ENCODE data around the gene SPIRE2. TPM values are rescaled to one million over a fixed set of nuclear protein-coding genes. Genes with fewer than 3 reads are reported as not detected.
A peak's percentile ranks its signal among the peaks of the same experiment; 100 is the strongest.

Gene SPIRE2
- total RNA-seq, 5 donors from 2014 or later (not counting 1 experiment from before 2014, with no cell fraction given): 0.23 to 1.1 (median 0.56) TPM; not detected in 1

DNA sequence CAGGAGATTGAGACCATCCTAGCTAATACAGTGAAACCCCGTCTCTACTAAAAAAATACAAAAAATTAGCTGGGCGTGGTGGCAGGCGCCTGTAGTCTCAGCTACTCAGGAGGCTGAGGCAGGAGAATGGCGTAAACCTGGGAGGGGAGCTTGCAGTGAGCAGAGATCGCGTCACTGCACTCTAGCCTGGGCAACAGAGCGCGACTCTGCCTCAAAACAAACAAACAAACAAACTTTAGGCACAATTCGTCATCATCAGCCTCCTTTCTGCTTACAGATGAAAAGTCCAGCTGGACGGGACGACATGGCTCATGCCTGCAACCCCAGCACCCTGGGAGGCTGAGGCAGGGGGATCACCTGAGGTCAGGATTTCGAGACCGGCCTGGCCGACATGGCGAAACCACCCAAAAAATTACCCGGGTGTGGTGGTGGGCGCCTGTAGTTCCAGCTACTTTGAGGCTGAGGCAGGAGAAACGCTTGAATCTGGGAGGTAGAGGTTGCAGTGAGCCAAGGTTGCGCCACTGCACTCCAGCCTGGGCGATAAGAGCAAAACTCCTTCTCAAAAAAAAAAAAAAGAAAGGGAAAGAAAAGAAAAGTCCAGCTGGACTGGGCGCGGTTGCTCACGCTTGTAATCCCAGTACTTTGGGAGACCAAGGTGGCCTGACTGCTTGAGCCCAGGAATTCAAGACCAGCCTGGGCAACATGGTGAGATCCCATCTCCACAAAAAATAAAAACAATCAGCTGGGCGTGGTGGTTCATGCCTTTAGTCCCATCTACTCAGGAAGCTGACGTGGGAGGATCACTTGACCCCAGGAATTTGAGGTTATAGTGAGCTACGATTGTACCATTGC is 1.5 kb upstream of the SPIRE2 start:
- DNase-seq (no peak), ATAC-seq (replicated peaks in 1 of 4) (no peak)
- H3K27me3 Mint-ChIP-seq: peaks cover 10 to 22% of the 10 kb centered on the region in 2 donors
- Histone ChIP-seq H3K4me3 (ENCODE audit: control insufficient read depth in 1 of 2, extremely low read depth in 1 of 2, low read length in 1 of 2) (no peak overlapping the region), H3K27me3 (replicated peaks in 1 of 2; ENCODE audit: control insufficient read depth in 2 of 2, extremely low read depth in 1 of 2, insufficient read depth in 2 of 2, low read length in 1 of 2) (peaks cover 0 to 28% of the 10 kb centered on the region in 2 experiments), H3K36me3 (ENCODE audit: control insufficient read depth in 2 of 2, extremely low read depth in 1 of 2, insufficient read depth in 1 of 2, low read length in 1 of 2) (no peaks in the 10 kb centered on the region), H3K27ac (ENCODE audit: low read length) (no peak overlapping the region), H3K4me1 (ENCODE audit: control insufficient read depth in 1 of 2, extremely low read depth in 1 of 2, insufficient read depth in 2 of 2, low read length in 2 of 2) (peaks cover 3 to 24% of the 10 kb centered on the region in 2 experiments), H3K9me3 (no peaks in the 10 kb centered on the region)
- ChIA-PET POLR2A (no interaction called here), CTCF (no interaction called here)
- peak overlapping the region in 1 of 3 donors; percentile 42 for H3K4me3 Mint-ChIP-seq
- H3K27ac Mint-ChIP-seq: no peak overlapping the region
- H3K4me1 Mint-ChIP-seq: peaks cover 4 to 11% (median 4%) of the 10 kb centered on the region in 3 donors
- no peaks in the 10 kb centered on the region for H3K36me3 Mint-ChIP-seq
- WGBS (ENCODE audit: insufficient coverage): 96% methylated on average over 11 of the region's 26 CpGs
- H3K9me3 Mint-ChIP-seq: no peaks in the 10 kb centered on the region

DNA sequence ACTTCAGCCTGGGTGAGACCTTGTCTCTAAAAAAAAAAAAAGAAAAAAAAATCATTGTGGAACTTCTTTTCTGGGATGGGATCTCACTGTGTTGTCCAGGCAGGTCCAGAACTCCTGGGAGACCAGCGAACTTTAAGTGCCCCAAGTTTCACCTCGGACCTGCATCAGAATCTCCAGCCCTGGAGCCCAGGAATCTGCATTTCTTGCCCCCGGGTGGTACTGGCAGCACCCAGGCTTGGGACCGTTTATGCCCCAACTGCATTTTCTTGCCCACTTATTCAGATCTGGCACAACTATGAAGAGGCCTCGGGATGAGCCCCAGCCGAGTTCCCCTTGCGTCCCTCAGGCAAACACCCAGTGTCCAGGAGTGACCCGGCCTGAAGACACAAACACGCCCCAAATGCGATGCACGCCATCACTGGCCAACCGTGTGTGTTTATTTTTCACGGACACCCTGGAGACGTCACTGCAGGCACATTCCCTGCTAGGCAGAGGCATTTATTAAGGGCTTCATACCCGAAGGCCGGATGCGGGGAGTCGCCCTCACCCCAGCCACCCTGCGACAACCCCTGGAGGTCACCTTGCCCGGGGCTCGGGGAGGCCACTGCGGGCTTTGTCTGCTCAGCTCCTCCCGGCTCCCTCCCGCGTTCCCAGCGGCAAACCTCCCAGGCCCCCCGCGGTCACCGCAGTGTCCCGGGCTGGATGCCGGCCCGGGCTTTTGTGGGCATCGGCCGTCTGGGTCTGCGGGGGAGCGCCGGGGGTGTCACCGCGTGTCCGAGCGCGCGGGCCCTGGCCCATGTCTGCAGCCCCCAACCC is 684 bp upstream of the SPIRE2 start:
- ChIA-PET CTCF (no interaction called here), POLR2A (no interaction called here)
- Histone ChIP-seq H3K4me3 (ENCODE audit: control insufficient read depth in 1 of 2, extremely low read depth in 1 of 2, low read length in 1 of 2) (no peak overlapping the region), H3K27me3 (replicated peaks in 1 of 2; ENCODE audit: control insufficient read depth in 2 of 2, extremely low read depth in 1 of 2, insufficient read depth in 2 of 2, low read length in 1 of 2) (peaks cover 0 to 34% of the 10 kb centered on the region in 2 experiments), H3K36me3 (ENCODE audit: control insufficient read depth in 2 of 2, extremely low read depth in 1 of 2, insufficient read depth in 1 of 2, low read length in 1 of 2) (no peaks in the 10 kb centered on the region), H3K4me1 (ENCODE audit: control insufficient read depth in 1 of 2, extremely low read depth in 1 of 2, insufficient read depth in 2 of 2, low read length in 2 of 2) (peaks cover 3 to 15% of the 10 kb centered on the region in 2 experiments), H3K9me3 (no peaks in the 10 kb centered on the region), H3K27ac (ENCODE audit: low read length) (no peak overlapping the region)
- H3K4me3 Mint-ChIP-seq: peak overlapping the region; percentile 18 to 60 (median 42)
- H3K27ac Mint-ChIP-seq: no peak overlapping the region
- no peak for ATAC-seq (replicated peaks in 1 of 4)
- H3K4me1 Mint-ChIP-seq: peaks cover 0 to 11% (median 4%) of the 10 kb centered on the region in 3 donors
- WGBS (ENCODE audit: insufficient coverage): 31% methylated on average over 37 of the region's 43 CpGs
- DNase-seq: no peak
- no peaks in the 10 kb centered on the region for H3K36me3 Mint-ChIP-seq
- no peaks in the 10 kb centered on the region for H3K9me3 Mint-ChIP-seq
- peaks cover 14 to 30% of the 10 kb centered on the region in 2 donors for H3K27me3 Mint-ChIP-seq

DNA sequence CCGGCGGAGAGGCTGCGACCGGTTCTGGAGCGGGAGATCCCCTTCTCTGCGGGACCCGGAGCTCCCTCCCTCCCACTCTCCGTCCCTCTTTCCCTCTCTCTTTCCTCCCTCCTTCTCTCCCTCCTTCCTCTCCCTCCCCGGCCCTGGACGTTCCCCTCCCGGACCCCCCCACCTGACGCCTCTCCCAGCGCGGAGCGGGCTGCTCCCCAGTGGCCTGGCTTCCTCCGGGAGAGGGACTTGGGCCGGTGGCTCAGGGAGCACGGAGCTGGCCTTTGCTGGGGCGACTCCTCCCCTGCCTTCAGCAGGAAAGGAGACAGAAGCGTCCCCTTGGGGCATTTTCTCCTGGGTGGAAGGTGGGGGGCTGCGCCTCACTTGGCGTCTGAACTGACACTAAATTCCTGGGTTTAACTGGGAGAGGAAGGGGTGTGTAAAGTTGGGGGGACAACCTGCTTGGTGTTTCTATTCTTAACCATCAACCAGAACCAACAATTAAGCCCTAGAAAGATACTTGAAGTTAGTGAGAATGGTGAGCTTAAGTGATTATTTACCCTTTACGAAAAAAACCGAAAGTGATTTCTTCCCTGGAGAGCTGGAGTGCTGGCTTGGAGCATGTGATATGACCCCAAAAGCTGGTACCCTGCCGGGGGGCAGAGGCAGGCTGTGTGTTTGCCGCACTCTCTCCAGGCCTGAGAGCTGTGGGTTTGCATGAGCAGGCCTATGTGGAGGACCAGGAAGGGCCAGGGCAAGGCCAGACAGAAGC is 775 bp downstream of the SPIRE2 start:
- peaks cover 3 to 14% of the 10 kb centered on the region in 2 experiments for H3K4me1 ChIP-seq (ENCODE audit: control insufficient read depth in 1 of 2, extremely low read depth in 1 of 2, insufficient read depth in 2 of 2, low read length in 2 of 2)
- 25% methylated on average over 16 of the region's 26 CpGs for WGBS (ENCODE audit: insufficient coverage)
- Mint-ChIP-seq H3K4me3 (peak overlapping the region in 2 of 3 donors; percentile 43 to 53), H3K36me3 (no peaks in the 10 kb centered on the region), H3K4me1 (peaks cover 0 to 11% (median 4%) of the 10 kb centered on the region in 3 donors), H3K9me3 (no peaks in the 10 kb centered on the region), H3K27me3 (peaks cover 14 to 31% of the 10 kb centered on the region in 2 donors), H3K27ac (no peak overlapping the region)
- H3K9me3 ChIP-seq: no peaks in the 10 kb centered on the region
- ATAC-seq (replicated peaks in 1 of 4) (no peak), DNase-seq (no peak)
- H3K4me3 ChIP-seq (ENCODE audit: control insufficient read depth in 1 of 2, extremely low read depth in 1 of 2, low read length in 1 of 2): no peak overlapping the region
- ChIA-PET POLR2A (no interaction called here), CTCF (no interaction called here)
- H3K27me3 ChIP-seq (replicated peaks in 1 of 2; ENCODE audit: control insufficient read depth in 2 of 2, extremely low read depth in 1 of 2, insufficient read depth in 2 of 2, low read length in 1 of 2): peaks cover 0 to 39% of the 10 kb centered on the region in 2 experiments
- H3K36me3 ChIP-seq (ENCODE audit: control insufficient read depth in 2 of 2, extremely low read depth in 1 of 2, insufficient read depth in 1 of 2, low read length in 1 of 2): no peaks in the 10 kb centered on the region
- no peak overlapping the region for H3K27ac ChIP-seq (ENCODE audit: low read length)

DNA sequence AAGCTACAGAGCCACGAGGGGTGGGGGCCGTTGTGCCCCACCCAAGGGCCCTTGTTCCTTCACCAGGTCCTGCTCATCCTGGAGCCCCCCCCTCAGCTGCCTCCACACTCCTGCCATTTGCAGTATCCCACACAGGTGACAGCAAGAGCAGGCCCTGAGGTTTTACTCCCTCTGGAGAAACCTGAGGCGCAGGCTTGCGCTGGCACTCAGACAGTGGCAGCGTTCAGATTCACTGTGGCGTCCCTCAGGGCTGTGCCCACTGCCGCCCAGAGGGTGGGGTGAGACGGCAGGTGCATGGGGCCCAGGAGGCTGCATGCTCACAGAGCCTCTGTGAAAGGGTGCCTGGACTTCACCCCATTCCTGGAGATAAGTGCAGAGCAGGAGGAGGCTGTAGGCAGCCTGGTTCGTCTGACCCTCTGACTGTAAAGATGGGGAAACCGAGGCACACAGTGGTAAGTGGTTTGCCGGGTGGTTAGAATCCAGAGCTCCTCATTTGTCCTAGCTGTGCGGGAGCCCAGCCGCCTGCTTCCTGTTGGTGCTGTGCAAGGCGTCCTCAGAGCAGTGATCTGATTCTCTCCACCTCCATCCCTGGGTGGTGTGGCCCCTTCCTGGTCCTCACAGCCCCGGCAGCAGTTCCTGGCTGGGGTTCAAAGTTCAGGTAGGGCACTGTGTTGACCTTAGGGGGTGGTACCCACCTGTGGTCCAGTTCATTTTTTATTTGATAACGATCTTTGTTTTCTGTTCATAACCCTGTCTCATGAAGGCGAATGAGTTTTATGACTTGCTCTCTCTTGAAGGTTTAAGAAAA is 1.6 kb downstream of the SPIRE2 start:
- Mint-ChIP-seq H3K36me3 (no peaks in the 10 kb centered on the region), H3K9me3 (no peaks in the 10 kb centered on the region), H3K4me3 (peak overlapping the region in 1 of 3 donors; percentile 35), H3K4me1 (peaks cover 0 to 11% (median 4%) of the 10 kb centered on the region in 3 donors), H3K27me3 (peaks cover 14 to 31% of the 10 kb centered on the region in 2 donors), H3K27ac (no peak overlapping the region)
- Histone ChIP-seq H3K4me3 (ENCODE audit: control insufficient read depth in 1 of 2, extremely low read depth in 1 of 2, low read length in 1 of 2) (no peak overlapping the region), H3K27ac (ENCODE audit: low read length) (no peak overlapping the region), H3K27me3 (replicated peaks in 1 of 2; ENCODE audit: control insufficient read depth in 2 of 2, extremely low read depth in 1 of 2, insufficient read depth in 2 of 2, low read length in 1 of 2) (peaks cover 0 to 39% of the 10 kb centered on the region in 2 experiments), H3K4me1 (ENCODE audit: control insufficient read depth in 1 of 2, extremely low read depth in 1 of 2, insufficient read depth in 2 of 2, low read length in 2 of 2) (peaks cover 3 to 14% of the 10 kb centered on the region in 2 experiments), H3K36me3 (ENCODE audit: control insufficient read depth in 2 of 2, extremely low read depth in 1 of 2, insufficient read depth in 1 of 2, low read length in 1 of 2) (no peaks in the 10 kb centered on the region), H3K9me3 (no peaks in the 10 kb centered on the region)
- ATAC-seq (replicated peaks in 1 of 4): no peak
- POLR2A ChIA-PET: no interaction called here
- no peak for DNase-seq
- WGBS (ENCODE audit: insufficient coverage): 85% methylated on average over 8 of the region's 17 CpGs
- CTCF ChIA-PET: no interaction called here

DNA sequence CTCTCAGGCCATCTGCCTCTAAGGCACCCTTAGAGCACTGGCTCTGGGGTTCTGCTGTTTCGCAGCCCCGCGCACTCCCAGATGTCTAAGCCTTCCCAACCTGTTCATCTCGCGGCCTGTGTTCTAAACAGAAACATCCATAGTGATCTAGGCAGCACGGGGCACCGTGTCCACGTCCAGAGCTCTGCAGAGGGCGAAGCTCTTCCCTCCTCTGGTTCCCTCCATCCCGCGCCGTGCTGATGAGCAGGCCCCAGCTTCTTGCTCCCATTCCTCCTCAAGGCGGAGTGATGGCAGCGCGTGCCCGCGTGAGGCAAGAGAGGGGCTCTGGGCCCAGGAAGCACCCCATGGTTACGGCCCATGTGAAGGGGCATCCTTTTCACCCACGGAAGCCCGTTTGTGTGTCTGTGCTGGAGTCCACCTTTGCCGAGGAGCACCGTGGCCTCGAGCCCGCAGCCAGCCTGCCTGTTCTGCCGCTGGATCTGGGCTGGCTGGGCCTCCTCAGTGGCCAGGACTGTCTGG is 3.6 kb downstream of the SPIRE2 start:
- Mint-ChIP-seq H3K4me1 (peaks cover 0 to 16% (median 4%) of the 10 kb centered on the region in 3 donors), H3K4me3 (no peak overlapping the region), H3K9me3 (no peaks in the 10 kb centered on the region), H3K36me3 (no peaks in the 10 kb centered on the region), H3K27me3 (peaks cover 14 to 31% of the 10 kb centered on the region in 2 donors), H3K27ac (no peak overlapping the region)
- ChIA-PET CTCF (interaction anchor here in 1 of 2 donors (0.5 kb wide), 1 partner anchor 47 kb away, joined by 9 read pairs; no protein-coding TSS in a partner anchor), POLR2A (no interaction called here)
- Histone ChIP-seq H3K4me1 (ENCODE audit: control insufficient read depth in 1 of 2, extremely low read depth in 1 of 2, insufficient read depth in 2 of 2, low read length in 2 of 2) (peaks cover 3 to 15% of the 10 kb centered on the region in 2 experiments), H3K27ac (ENCODE audit: low read length) (no peak overlapping the region), H3K36me3 (ENCODE audit: control insufficient read depth in 2 of 2, extremely low read depth in 1 of 2, insufficient read depth in 1 of 2, low read length in 1 of 2) (no peaks in the 10 kb centered on the region), H3K27me3 (replicated peaks in 1 of 2; ENCODE audit: control insufficient read depth in 2 of 2, extremely low read depth in 1 of 2, insufficient read depth in 2 of 2, low read length in 1 of 2) (peaks cover 0 to 39% of the 10 kb centered on the region in 2 experiments), H3K9me3 (no peaks in the 10 kb centered on the region), H3K4me3 (ENCODE audit: control insufficient read depth in 1 of 2, extremely low read depth in 1 of 2, low read length in 1 of 2) (no peak overlapping the region)
- WGBS (ENCODE audit: insufficient coverage): 96% methylated on average over 25 of the region's 25 CpGs
- no peak for DNase-seq
- no peak for ATAC-seq (replicated peaks in 1 of 4)

Measured in T-cell (primary cell).